Measurements from ENCODE around the gene WDR88. TPM values are rescaled to one million over a fixed set of nuclear protein-coding genes. Genes with fewer than 3 reads are reported as not detected.

The WDR88 gene
- total RNA-seq, 4 donors from 2014 or later: not detected

- intact Hi-C loops (cut with DNase I; ENCODE audit: low total_unique reads): no loop called here
- H3K4me3 ChIP-seq: no peak overlapping the region
- H3K4me1 ChIP-seq: no peaks in the 10 kb centered on the region
- DNase-seq: no peak
- TF ChIP-seq EP300 (IDR thresholded peaks at IDR 0.05; ENCODE audit: low read depth): no peak
- TF ChIP-seq CTCF (IDR thresholded peaks at IDR 0.05): no peak
- no peak for TF ChIP-seq POLR2A (IDR thresholded peaks at IDR 0.05)
- TF ChIP-seq POLR2AphosphoS5 (IDR thresholded peaks at IDR 0.05): no peak
- in situ Hi-C loops (cut with MboI; ENCODE audit: low pct_ligation_motif_present in 1 of 4, low pct_unique_long_range_greater_than_20kb in 1 of 4, low sequenced_read_pairs in 3 of 4): no loop called here
- no peaks in the 10 kb centered on the region for H3K36me3 ChIP-seq
- H3K9me3 ChIP-seq: no peaks in the 10 kb centered on the region
- WGBS, 2 donors (ENCODE audit: low coverage in 1 of 2): 78 to 100% methylated on average over 1 to 3 of the region's 3 CpGs
- H3K27ac ChIP-seq: no peak overlapping the region
- H3K27me3 ChIP-seq: no peaks in the 10 kb centered on the region
Measured at GRCh38 chr19:33157906-33158305, 26.0 kb downstream of the WDR88 start.

- H3K4me1 ChIP-seq: no peaks in the 10 kb centered on the region
- no peaks in the 10 kb centered on the region for H3K9me3 ChIP-seq
- H3K36me3 ChIP-seq: no peaks in the 10 kb centered on the region
- TF ChIP-seq POLR2A (IDR thresholded peaks at IDR 0.05) (no peak), POLR2AphosphoS5 (IDR thresholded peaks at IDR 0.05) (no peak), EP300 (IDR thresholded peaks at IDR 0.05; ENCODE audit: low read depth) (no peak), CTCF (IDR thresholded peaks at IDR 0.05) (no peak)
- 70 to 93% methylated on average over 2 to 6 of the region's 6 CpGs for WGBS, 2 donors (ENCODE audit: low coverage in 1 of 2)
- DNase-seq: no peak
- H3K4me3 ChIP-seq: no peak overlapping the region
- in situ Hi-C loops (cut with MboI; ENCODE audit: low pct_ligation_motif_present in 1 of 4, low pct_unique_long_range_greater_than_20kb in 1 of 4, low sequenced_read_pairs in 3 of 4): no loop called here
- H3K27ac ChIP-seq: no peak overlapping the region
- intact Hi-C loops (cut with DNase I; ENCODE audit: low total_unique reads): no loop called here
- H3K27me3 ChIP-seq: no peaks in the 10 kb centered on the region
Measured at GRCh38 chr19:33158365-33158764, 26.5 kb downstream of the WDR88 start.

GRCh38 chr19:33159149-33159548 is 27.2 kb downstream of the WDR88 start:
- H3K27me3 ChIP-seq: no peaks in the 10 kb centered on the region
- intact Hi-C loops (cut with DNase I; ENCODE audit: low total_unique reads): no loop called here

GRCh38 chr19:33159893-33160292 is 28.0 kb downstream of the WDR88 start:
- 88% methylated on average over 8 of the region's 8 CpGs; no CpG with 5 or more reads in 1 of the 2 donors for WGBS, 2 donors (ENCODE audit: low coverage in 1 of 2)
- Histone ChIP-seq H3K4me3 (no peak overlapping the region), H3K27ac (no peak overlapping the region), H3K27me3 (no peaks in the 10 kb centered on the region), H3K4me1 (no peaks in the 10 kb centered on the region), H3K9me3 (no peaks in the 10 kb centered on the region), H3K36me3 (no peaks in the 10 kb centered on the region)
- in situ Hi-C loops (cut with MboI; ENCODE audit: low pct_ligation_motif_present in 1 of 4, low pct_unique_long_range_greater_than_20kb in 1 of 4, low sequenced_read_pairs in 3 of 4): no loop called here
- no peak for DNase-seq
- TF ChIP-seq POLR2A (IDR thresholded peaks at IDR 0.05) (no peak), EP300 (IDR thresholded peaks at IDR 0.05; ENCODE audit: low read depth) (no peak), CTCF (IDR thresholded peaks at IDR 0.05) (no peak), POLR2AphosphoS5 (IDR thresholded peaks at IDR 0.05) (no peak)
- intact Hi-C loops (cut with DNase I; ENCODE audit: low total_unique reads): no loop called here

More at GRCh38 chr19:33159149-33159548, 27.2 kb downstream of the WDR88 start:
- H3K9me3 ChIP-seq: no peaks in the 10 kb centered on the region
- in situ Hi-C loops (cut with MboI; ENCODE audit: low pct_ligation_motif_present in 1 of 4, low pct_unique_long_range_greater_than_20kb in 1 of 4, low sequenced_read_pairs in 3 of 4): no loop called here
- no peaks in the 10 kb centered on the region for H3K4me1 ChIP-seq
- H3K36me3 ChIP-seq: no peaks in the 10 kb centered on the region
- no peak for TF ChIP-seq CTCF (IDR thresholded peaks at IDR 0.05)
- no peak for TF ChIP-seq EP300 (IDR thresholded peaks at IDR 0.05; ENCODE audit: low read depth)
- no peak for TF ChIP-seq POLR2AphosphoS5 (IDR thresholded peaks at IDR 0.05)
- TF ChIP-seq POLR2A (IDR thresholded peaks at IDR 0.05): no peak
- DNase-seq: no peak
- no peak overlapping the region for H3K4me3 ChIP-seq
- 97 to 98% methylated on average over 4 of the region's 4 CpGs for WGBS, 2 donors (ENCODE audit: low coverage in 1 of 2)
- no peak overlapping the region for H3K27ac ChIP-seq

All from transverse colon (tissue), 4 donors.